ENCODE measurements around the gene PRR3. TPM values are rescaled to one million over a fixed set of nuclear protein-coding genes. Genes with fewer than 3 reads are reported as not detected.

Gene PRR3
- total RNA-seq, 1 donor from 2014 or later = 17.1 TPM

GRCh38 chr6:30543821-30544220 is 13.3 kb upstream of the PRR3 start:
- Mint-ChIP-seq H3K36me3 (ENCODE audit: unreplicated experiment) (peaks cover 9% of the 10 kb centered on the region), H3K27ac (ENCODE audit: unreplicated experiment) (no peak overlapping the region)
- TF ChIP-seq, protein P1, sequence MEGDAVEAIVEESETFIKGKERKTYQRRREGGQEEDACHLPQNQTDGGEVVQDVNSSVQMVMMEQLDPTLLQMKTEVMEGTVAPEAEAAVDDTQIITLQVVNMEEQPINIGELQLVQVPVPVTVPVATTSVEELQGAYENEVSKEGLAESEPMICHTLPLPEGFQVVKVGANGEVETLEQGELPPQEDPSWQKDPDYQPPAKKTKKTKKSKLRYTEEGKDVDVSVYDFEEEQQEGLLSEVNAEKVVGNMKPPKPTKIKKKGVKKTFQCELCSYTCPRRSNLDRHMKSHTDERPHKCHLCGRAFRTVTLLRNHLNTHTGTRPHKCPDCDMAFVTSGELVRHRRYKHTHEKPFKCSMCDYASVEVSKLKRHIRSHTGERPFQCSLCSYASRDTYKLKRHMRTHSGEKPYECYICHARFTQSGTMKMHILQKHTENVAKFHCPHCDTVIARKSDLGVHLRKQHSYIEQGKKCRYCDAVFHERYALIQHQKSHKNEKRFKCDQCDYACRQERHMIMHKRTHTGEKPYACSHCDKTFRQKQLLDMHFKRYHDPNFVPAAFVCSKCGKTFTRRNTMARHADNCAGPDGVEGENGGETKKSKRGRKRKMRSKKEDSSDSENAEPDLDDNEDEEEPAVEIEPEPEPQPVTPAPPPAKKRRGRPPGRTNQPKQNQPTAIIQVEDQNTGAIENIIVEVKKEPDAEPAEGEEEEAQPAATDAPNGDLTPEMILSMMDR (IDR thresholded peaks at IDR 0.05) = no peak

DNA sequence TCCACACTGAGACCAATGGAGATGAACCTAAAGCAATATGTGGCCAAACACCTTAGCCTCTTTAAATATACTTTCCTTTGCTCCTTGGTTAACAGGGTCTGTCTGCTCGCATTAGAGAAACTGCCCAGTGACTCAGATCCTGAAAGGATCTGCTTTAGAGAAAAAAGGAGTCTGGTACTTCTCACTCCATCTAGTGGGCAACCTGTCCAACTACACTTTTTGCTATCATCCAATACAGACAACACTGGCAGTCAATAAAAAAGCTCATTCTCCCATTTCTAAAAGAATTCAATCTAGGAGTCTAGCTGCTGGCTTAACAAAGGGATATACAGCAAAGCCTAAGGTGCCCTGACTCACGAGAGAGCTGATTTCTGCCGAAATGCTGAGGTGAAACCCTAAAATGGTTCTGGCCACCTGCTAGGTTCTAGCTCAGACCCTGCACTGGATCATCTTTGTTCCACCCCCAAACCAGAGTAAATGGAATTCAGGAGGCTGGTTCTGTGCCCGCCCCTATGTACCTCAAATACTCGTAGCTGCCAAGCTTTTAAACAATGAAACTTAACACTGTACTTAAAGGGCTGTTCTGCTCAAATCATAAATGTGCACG is 12.3 kb upstream of the PRR3 start:
- no peak overlapping the region for H3K27ac Mint-ChIP-seq (ENCODE audit: unreplicated experiment)
- peaks cover 14% of the 10 kb centered on the region for H3K4me1 Mint-ChIP-seq (ENCODE audit: unreplicated experiment)
- TF ChIP-seq, protein P1 (IDR thresholded peaks at IDR 0.05) = peak; percentile 71
- no peaks in the 10 kb centered on the region for H3K9me3 Mint-ChIP-seq (ENCODE audit: unreplicated experiment)
- H3K36me3 Mint-ChIP-seq (ENCODE audit: unreplicated experiment) = peaks cover 16% of the 10 kb centered on the region
- no peak overlapping the region for H3K4me3 Mint-ChIP-seq (ENCODE audit: unreplicated experiment)
- no peaks in the 10 kb centered on the region for H3K27me3 Mint-ChIP-seq (ENCODE audit: unreplicated experiment)
- no peak for DNase-seq (ENCODE audit: extremely low spot score, unreplicated experiment)

More at GRCh38 chr6:30543821-30544220, 13.3 kb upstream of the PRR3 start:
- Mint-ChIP-seq H3K9me3 (ENCODE audit: unreplicated experiment) (no peaks in the 10 kb centered on the region), H3K4me3 (ENCODE audit: unreplicated experiment) (no peak overlapping the region), H3K4me1 (ENCODE audit: unreplicated experiment) (peaks cover 14% of the 10 kb centered on the region), H3K27me3 (ENCODE audit: unreplicated experiment) (no peaks in the 10 kb centered on the region)
- DNase-seq (ENCODE audit: extremely low spot score, unreplicated experiment) = no peak

DNA sequence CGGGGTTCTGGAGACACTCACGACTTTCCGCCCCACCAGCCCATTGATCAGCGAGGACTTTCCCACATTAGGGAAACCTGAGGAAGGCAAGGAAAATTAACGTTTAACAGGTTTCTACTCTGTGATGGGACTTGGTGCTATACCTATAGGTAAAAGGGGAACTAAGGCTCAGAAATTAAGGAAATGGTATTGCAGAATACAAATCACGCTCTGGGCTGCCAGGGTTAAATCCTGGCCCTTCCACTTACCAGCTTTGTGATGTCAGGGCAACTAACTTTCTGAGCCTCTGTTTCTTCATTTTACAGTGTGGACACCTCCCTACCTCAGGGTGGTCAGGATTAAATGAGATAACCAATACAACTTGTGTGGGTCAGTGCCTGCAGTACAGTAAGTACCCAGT is 9.6 kb upstream of the PRR3 start:
- H3K9me3 Mint-ChIP-seq (ENCODE audit: unreplicated experiment) = no peaks in the 10 kb centered on the region
- H3K4me1 Mint-ChIP-seq (ENCODE audit: unreplicated experiment) = peaks cover 4% of the 10 kb centered on the region
- H3K27me3 Mint-ChIP-seq (ENCODE audit: unreplicated experiment) = no peaks in the 10 kb centered on the region
- no peak overlapping the region for H3K27ac Mint-ChIP-seq (ENCODE audit: unreplicated experiment)
- TF ChIP-seq, protein P1 (IDR thresholded peaks at IDR 0.05) = no peak
- no peak overlapping the region for H3K4me3 Mint-ChIP-seq (ENCODE audit: unreplicated experiment)
- no peak for DNase-seq (ENCODE audit: extremely low spot score, unreplicated experiment)
- H3K36me3 Mint-ChIP-seq (ENCODE audit: unreplicated experiment) = peaks cover 35% of the 10 kb centered on the region

DNA sequence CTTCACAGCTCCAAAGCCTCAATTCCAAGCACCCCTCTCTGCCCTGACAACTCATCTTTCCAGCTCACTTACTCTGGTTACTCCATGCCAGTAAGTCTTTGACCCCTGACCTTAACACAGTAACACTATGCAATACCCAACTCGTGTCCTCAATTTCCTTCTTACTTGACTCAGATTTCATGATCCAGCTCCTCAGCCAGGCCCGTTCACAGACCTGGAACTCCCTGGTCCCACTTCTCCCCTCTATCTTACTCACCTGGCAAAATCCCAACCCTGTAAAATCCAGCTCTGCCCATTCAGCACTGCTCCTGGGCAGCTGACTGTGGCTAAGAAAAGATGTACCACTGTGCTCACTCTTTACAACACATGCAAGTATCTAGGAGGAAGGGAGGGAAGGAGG is 8.7 kb upstream of the PRR3 start:
- H3K9me3 Mint-ChIP-seq (ENCODE audit: unreplicated experiment) = no peaks in the 10 kb centered on the region
- no peaks in the 10 kb centered on the region for H3K4me1 Mint-ChIP-seq (ENCODE audit: unreplicated experiment)
- H3K27ac Mint-ChIP-seq (ENCODE audit: unreplicated experiment) = no peak overlapping the region
- peaks cover 44% of the 10 kb centered on the region for H3K36me3 Mint-ChIP-seq (ENCODE audit: unreplicated experiment)
- H3K4me3 Mint-ChIP-seq (ENCODE audit: unreplicated experiment) = no peak overlapping the region
- TF ChIP-seq, protein P1 (IDR thresholded peaks at IDR 0.05) = no peak
- DNase-seq (ENCODE audit: extremely low spot score, unreplicated experiment) = no peak
- no peaks in the 10 kb centered on the region for H3K27me3 Mint-ChIP-seq (ENCODE audit: unreplicated experiment)

GRCh38 chr6:30554404-30554803 is 2.7 kb upstream of the PRR3 start:
- Mint-ChIP-seq H3K36me3 (ENCODE audit: unreplicated experiment) (peaks cover 40% of the 10 kb centered on the region), H3K9me3 (ENCODE audit: unreplicated experiment) (no peaks in the 10 kb centered on the region), H3K27me3 (ENCODE audit: unreplicated experiment) (no peaks in the 10 kb centered on the region), H3K27ac (ENCODE audit: unreplicated experiment) (peak overlapping the region; percentile 99), H3K4me1 (ENCODE audit: unreplicated experiment) (peaks cover 27% of the 10 kb centered on the region), H3K4me3 (ENCODE audit: unreplicated experiment) (peak overlapping the region; percentile 97)
- TF ChIP-seq, protein P1 (IDR thresholded peaks at IDR 0.05) = no peak
- DNase-seq (ENCODE audit: extremely low spot score, unreplicated experiment) = no peak

Measured in osteocyte (in vitro differentiated cells).